HCT116 (cell line): Measurements from ENCODE around the gene PARP6. TPM values are rescaled to one million over a fixed set of nuclear protein-coding genes. Genes with fewer than 3 reads are reported as not detected.
A peak's percentile ranks its signal among the peaks of the same experiment; 100 is the strongest.

ENCODE experiments used
- ATAC-seq: fragments of 200-7000 bp; cut with Tn5 transposase; 2 replicates; pipeline ENCODE4 v1.9.1; 2020; ENCODE audit warnings: mild to moderate bottlenecking, moderate library complexity
- BruUV-seq: library from RNA; stranded (reverse); fragments of 400-500 nt; replicated peaks from 2 replicates; lab custom pipeline; 2021; lab: Mats Ljungman, UMichigan
- CTCF ChIA-PET: fragments of 300-600 bp; sonication (Branson Sonifier 250); formaldehyde crosslinking; loops from one replicate; lab custom pipeline; 2021; ENCODE audit warnings: antibody characterized with exemption; lab: Charles Lee
- POLR2A ChIA-PET: fragments of 300-600, 350-600 bp; sonication (Branson Sonifier 250); formaldehyde crosslinking; loops from one replicate; lab custom pipeline; 2021; ENCODE audit warnings: antibody characterized with exemption; lab: Charles Lee
- RAD21 ChIA-PET, 2 experiments: fragments of 300-600 bp; sonication (Branson Sonifier 250); formaldehyde crosslinking; loops; one replicate each; lab custom pipeline; 2023; ENCODE audit warnings: low total read pairs in 2 of 2; ENCODE audit not compliant: uncharacterized antibody in 2 of 2, unreplicated experiment in 2 of 2, low non-redundant PET in 1 of 2; lab: Charles Lee
- DNase-seq: peaks from one replicate; pipeline ENCODE4 v3.0.0-alpha.2; 2010; ENCODE audit warnings: low read depth, low spot score
- H2AFZ ChIP-seq: fragments of 200-600 bp; shearing (Covaris generic), sonication (generic); 2 replicates; pipeline ENCODE4 v1.6.1; 2017; ENCODE audit warnings: low read depth, mixed run types, mixed read lengths, antibody characterized with exemption, low read length; ENCODE audit not compliant: poor library complexity, severe bottlenecking
- H3K27ac ChIP-seq: 2 replicates; pipeline ENCODE4 v1.5.1; 2012; ENCODE audit warnings: low read depth, low read length
- H3K27me3 ChIP-seq: fragments of 200-600 bp; sonication (generic); 2 replicates; pipeline ENCODE4 v1.6.1; 2016; ENCODE audit warnings: mixed run types, low read length, mixed read lengths; ENCODE audit not compliant: insufficient read depth
- H3K36me3 ChIP-seq, 2 experiments: fragments of 200-500 bp in 1 of 2; fragments of 200-600 bp in 1 of 2; sonication (Bioruptor generic) in 1 of 2; sonication (generic) in 1 of 2; 2 replicates each; pipeline versions ENCODE4 v1.5.1 to v1.6.1; 2014 to 2016; ENCODE audit warnings: low read length in 2 of 2, inconsistent platforms in 1 of 2, mixed read lengths in 1 of 2, mixed run types in 1 of 2; ENCODE audit not compliant: insufficient read depth in 2 of 2, control insufficient read depth in 1 of 2
- H3K4me1 ChIP-seq, 2 experiments: fragments of 200-600 bp in 1 of 2; sonication (generic) in 1 of 2; 2 replicates each; pipeline versions ENCODE4 v1.5.1 to v1.6.1; 2012 to 2017; ENCODE audit warnings: low read length in 2 of 2, inconsistent platforms in 1 of 2, mild to moderate bottlenecking in 1 of 2, mixed read lengths in 1 of 2, mixed run types in 1 of 2, moderate library complexity in 1 of 2; ENCODE audit not compliant: insufficient read depth in 2 of 2, control insufficient read depth in 1 of 2
- H3K4me2 ChIP-seq: fragments of 200-600 bp; sonication (generic); 2 replicates; pipeline ENCODE4 v1.6.1; 2017; ENCODE audit warnings: mixed run types, low read length, mixed read lengths
- H3K4me3 ChIP-seq, 2 experiments: fragments of 200-600 bp in 1 of 2; sonication (generic) in 1 of 2; replicated peaks in 1 of 2; 2 replicates each; pipeline ENCODE4 v1.5.1; 2011 to 2016; ENCODE audit warnings: low read length in 2 of 2, control low read depth in 1 of 2, low read depth in 1 of 2, mild to moderate bottlenecking in 1 of 2, mixed read lengths in 1 of 2, mixed run types in 1 of 2
- H3K79me2 ChIP-seq: fragments of 200-600 bp; sonication (generic); 2 replicates; pipeline ENCODE4 v1.6.1; 2017; ENCODE audit warnings: mild to moderate bottlenecking, mixed run types, low read length, moderate library complexity, mixed read lengths; ENCODE audit not compliant: insufficient read depth
- H3K9ac ChIP-seq: fragments of 200-600 bp; sonication (generic); 2 replicates; pipeline ENCODE4 v1.6.1; 2016; ENCODE audit warnings: low read length, mixed read lengths
- H3K9me2 ChIP-seq: fragments of 200-600 bp; sonication (generic), shearing (Covaris generic); 2 replicates; pipeline ENCODE4 v1.6.1; 2017; ENCODE audit warnings: mixed run types, mild to moderate bottlenecking, moderate library complexity; ENCODE audit not compliant: insufficient read depth
- H3K9me3 ChIP-seq, 2 experiments: fragments of 200-500 bp in 1 of 2; fragments of 200-600 bp in 1 of 2; sonication (Bioruptor generic) in 1 of 2; sonication (generic) in 1 of 2; 2 replicates each; pipeline ENCODE4 v1.6.1; 2014 to 2017; ENCODE audit warnings: low read length in 2 of 2, mixed read lengths in 2 of 2, inconsistent platforms in 1 of 2, low read depth in 1 of 2, mild to moderate bottlenecking in 1 of 2, mixed run types in 1 of 2, moderate library complexity in 1 of 2; ENCODE audit not compliant: control insufficient read depth in 1 of 2, insufficient read depth in 1 of 2
- H4K20me1 ChIP-seq: fragments of 200-600 bp; sonication (generic), shearing (Covaris generic); 2 replicates; pipeline ENCODE4 v1.6.1; 2017; ENCODE audit warnings: mixed run types, mild to moderate bottlenecking, moderate library complexity; ENCODE audit not compliant: insufficient read depth
- CBX3 ChIP-seq: IDR thresholded peaks from 2 replicates; pipeline ENCODE4 v1.6.1; 2012; ENCODE audit warnings: low read depth
- EZH2 ChIP-seq: fragments of 200-600 bp; sonication (generic); IDR thresholded peaks from 2 replicates; pipeline ENCODE4 v1.6.1; 2017; ENCODE audit warnings: antibody characterized with exemption, mixed run types
- EZH2phosphoT487 ChIP-seq: fragments of 200-600 bp; IDR thresholded peaks from 2 replicates; pipeline ENCODE4 v1.6.1; 2018; ENCODE audit warnings: antibody characterized with exemption, borderline replicate concordance
- MAX ChIP-seq: IDR thresholded peaks from 2 replicates; pipeline ENCODE4 v1.6.1; 2012
- POLR2A ChIP-seq: IDR thresholded peaks from 2 replicates; pipeline ENCODE4 v1.7.0; 2011; ENCODE audit warnings: borderline replicate concordance; ENCODE audit not compliant: insufficient read depth, insufficient read length; ENCODE audit errors: extremely low read depth
- REST ChIP-seq: IDR thresholded peaks from 2 replicates; pipeline ENCODE4 v1.6.1; 2012; ENCODE audit warnings: low read depth
- intact Hi-C: fragments of 100-400 bp; cut with micrococcal nuclease; formaldehyde crosslinking; loops from 2 replicates; pipeline ENCODE4 v1.10.0; 2022
- total RNA-seq: library from RNA; stranded (reverse); gene quantifications from one replicate; pipeline ENCODE4 v1.2.1, GENCODE V29; 2021; ENCODE audit not compliant: unreplicated experiment
- TF ChIP-seq, protein P1 (sequence below), 3 experiments: fragments of 200-600 bp in 1 of 3; sonication (generic) in 1 of 3; IDR thresholded peaks in 2 of 3; conservative IDR thresholded peaks in 1 of 3; 2 replicates each; pipeline ENCODE4 v1.5.1; 2012 to 2017; ENCODE audit warnings: low read depth in 2 of 3, low read length in 2 of 3, antibody characterized with exemption in 1 of 3, borderline replicate concordance in 1 of 3, control low read depth in 1 of 3, mild to moderate bottlenecking in 1 of 3, mixed read lengths in 1 of 3, mixed run types in 1 of 3, moderate library complexity in 1 of 3; ENCODE audit not compliant: insufficient read depth in 1 of 3

The PARP6 gene
- total RNA-seq, 1 experiment from 2014 or later, result 67.9 TPM

DNA sequence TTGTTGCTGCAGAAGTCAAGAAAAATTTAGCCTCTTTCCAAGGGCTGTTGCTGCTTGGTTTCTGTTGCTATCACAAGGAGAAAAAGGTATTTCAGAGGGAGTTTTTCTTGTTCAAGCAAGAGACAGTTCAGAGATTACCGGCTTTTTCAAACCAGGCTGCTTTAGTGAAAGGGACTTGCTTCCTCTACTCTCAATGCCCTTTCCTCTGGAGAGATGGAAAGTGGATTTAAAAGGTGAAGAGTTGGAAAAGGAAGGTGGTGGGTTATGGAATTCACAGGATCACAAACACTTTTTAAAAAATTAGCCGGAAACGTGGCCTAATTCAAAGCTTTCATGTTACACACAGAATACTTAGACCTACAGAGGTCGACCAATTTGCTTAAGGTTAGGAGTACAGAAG, 1.1 kb downstream of the PARP6 start:
- ChIA-PET POLR2A (no interaction called here), RAD21 (no interaction called here), CTCF (no interaction called here)
- BruUV-seq, result TSS peak; percentile 55
- peaks cover 9 to 17% of the 10 kb centered on the region in 2 experiments; a peak in 2 of 4 replicates for H3K4me1 ChIP-seq
- no peaks in the 10 kb centered on the region for H4K20me1 ChIP-seq
- intact Hi-C loops, result no loop called here
- peak overlapping the region; percentile 86 for H3K9ac ChIP-seq
- peak overlapping the region; percentile 78 for H3K4me2 ChIP-seq
- ATAC-seq (no peak), DNase-seq (no peak)
- TF ChIP-seq, protein P1, sequence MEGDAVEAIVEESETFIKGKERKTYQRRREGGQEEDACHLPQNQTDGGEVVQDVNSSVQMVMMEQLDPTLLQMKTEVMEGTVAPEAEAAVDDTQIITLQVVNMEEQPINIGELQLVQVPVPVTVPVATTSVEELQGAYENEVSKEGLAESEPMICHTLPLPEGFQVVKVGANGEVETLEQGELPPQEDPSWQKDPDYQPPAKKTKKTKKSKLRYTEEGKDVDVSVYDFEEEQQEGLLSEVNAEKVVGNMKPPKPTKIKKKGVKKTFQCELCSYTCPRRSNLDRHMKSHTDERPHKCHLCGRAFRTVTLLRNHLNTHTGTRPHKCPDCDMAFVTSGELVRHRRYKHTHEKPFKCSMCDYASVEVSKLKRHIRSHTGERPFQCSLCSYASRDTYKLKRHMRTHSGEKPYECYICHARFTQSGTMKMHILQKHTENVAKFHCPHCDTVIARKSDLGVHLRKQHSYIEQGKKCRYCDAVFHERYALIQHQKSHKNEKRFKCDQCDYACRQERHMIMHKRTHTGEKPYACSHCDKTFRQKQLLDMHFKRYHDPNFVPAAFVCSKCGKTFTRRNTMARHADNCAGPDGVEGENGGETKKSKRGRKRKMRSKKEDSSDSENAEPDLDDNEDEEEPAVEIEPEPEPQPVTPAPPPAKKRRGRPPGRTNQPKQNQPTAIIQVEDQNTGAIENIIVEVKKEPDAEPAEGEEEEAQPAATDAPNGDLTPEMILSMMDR (IDR thresholded peaks at IDR 0.05 in 2 of 3, conservative IDR thresholded peaks at IDR 0.05 in 1 of 3; ENCODE audit: borderline replicate concordance in 1 of 3, insufficient read depth in 1 of 3, low read depth in 2 of 3, low read length in 2 of 3), result no peak
- TF ChIP-seq POLR2A (no peak), CBX3 (no peak), EZH2 (no peak), REST (no peak), MAX (no peak), EZH2phosphoT487 (no peak)
- H3K36me3 ChIP-seq, result peaks cover 15 to 16% of the 10 kb centered on the region in 2 experiments
- H3K4me3 ChIP-seq, result peak overlapping the region; percentile 79 to 91
- H3K9me2 ChIP-seq, result no peaks in the 10 kb centered on the region
- 0 out of 2 replicates have a peak overlapping the region, but pooled peaks have one; percentile 85 for H3K27ac ChIP-seq
- no peaks in the 10 kb centered on the region for H3K9me3 ChIP-seq
- no peaks in the 10 kb centered on the region for H3K27me3 ChIP-seq
- H3K79me2 ChIP-seq, result peaks cover 28% of the 10 kb centered on the region
- no peak overlapping the region for H2AFZ ChIP-seq
